Suppressor macrophage treated with lipopolysaccharide for 1 hour (primary cell): ENCODE measurements around the gene BOLL.
A peak's percentile ranks its signal among the peaks of the same experiment; 100 is the strongest.
"Not testable (repeated sequence)": the region's sequence is repeated elsewhere in the genome, so short reads cannot be mapped to it uniquely, and the experiment has no call there.

Source experiments
- DNase-seq, 3 donors: peaks; one replicate each; pipeline ENCODE4 v3.0.0-alpha.2; 2020 to 2022

The BOLL gene, protein sequence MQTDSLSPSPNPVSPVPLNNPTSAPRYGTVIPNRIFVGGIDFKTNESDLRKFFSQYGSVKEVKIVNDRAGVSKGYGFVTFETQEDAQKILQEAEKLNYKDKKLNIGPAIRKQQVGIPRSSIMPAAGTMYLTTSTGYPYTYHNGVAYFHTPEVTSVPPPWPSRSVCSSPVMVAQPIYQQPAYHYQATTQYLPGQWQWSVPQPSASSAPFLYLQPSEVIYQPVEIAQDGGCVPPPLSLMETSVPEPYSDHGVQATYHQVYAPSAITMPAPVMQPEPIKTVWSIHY

DNA sequence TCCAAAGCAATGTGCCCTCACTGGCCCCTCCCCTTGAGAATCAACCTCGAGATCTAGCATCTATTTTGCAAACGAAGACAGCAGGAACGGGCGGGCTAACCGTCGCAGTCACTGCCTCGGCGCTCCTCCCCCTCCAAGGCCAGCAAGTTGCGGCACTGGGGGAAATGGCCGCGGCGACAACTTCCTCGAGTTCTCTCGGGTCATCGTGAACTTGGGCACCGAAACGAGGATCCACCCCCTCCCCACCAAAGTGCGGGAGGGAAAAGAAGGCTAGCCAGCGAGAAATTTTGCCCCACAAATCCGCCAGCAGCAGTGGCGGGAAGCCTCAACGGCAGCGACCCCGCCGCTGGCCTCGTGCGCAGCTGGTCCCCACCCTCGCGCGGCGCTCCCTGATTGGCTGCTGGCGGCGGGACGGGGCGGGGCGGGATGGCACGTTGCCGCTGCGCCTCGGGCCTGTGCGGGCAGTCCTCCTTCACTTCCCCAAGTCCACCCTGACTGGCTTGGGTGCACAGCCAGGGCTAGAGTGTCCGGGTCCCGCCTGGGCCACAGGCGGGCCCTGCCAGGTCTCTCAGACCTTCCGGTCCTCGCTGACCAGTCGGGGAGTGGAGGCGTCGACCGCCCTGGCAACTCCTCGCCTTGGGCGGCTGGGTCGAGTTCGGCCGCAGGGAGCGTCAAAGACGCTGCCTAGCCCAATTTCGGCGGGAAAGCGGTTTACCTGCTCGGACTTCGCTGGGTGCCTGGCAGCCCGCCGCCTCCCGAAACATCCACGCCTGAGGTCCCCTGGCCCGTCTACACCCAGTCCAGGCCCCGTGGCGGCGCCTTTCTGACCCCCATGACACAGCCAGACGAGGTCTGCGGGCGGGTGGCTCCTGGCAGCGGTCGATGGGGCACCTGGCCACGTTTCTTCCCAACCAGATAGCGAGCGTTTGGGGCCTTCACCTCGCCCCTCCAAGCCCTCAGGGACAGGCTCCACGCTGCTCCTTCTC is at the start of gene BOLL:
TSS of gene BOLL (minus strand) at position 364 of the 986 bp plus-strand sequence. CDS start 3,469 bp downstream, outside the sequence.
- no peak for DNase-seq

DNA sequence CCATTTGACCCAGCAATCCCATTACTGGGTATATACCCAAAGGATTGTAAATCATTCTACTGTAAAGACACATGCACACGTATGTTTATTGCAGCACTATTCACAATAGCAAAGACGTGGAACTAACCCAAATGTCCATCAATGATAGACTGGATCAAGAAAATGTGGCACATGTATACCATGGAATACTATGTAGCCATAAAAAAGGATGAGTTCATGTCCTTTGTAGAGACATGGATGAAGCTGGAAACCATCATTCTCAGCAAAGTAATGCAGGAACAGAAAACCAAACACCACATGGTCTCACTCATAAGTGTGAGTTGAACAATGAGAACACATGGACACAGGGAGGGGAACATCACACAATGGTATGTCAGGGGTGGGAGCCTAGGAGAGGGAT is 49.7 kb upstream of the BOLL start:
- DNase-seq: not testable (repeated sequence)

DNA sequence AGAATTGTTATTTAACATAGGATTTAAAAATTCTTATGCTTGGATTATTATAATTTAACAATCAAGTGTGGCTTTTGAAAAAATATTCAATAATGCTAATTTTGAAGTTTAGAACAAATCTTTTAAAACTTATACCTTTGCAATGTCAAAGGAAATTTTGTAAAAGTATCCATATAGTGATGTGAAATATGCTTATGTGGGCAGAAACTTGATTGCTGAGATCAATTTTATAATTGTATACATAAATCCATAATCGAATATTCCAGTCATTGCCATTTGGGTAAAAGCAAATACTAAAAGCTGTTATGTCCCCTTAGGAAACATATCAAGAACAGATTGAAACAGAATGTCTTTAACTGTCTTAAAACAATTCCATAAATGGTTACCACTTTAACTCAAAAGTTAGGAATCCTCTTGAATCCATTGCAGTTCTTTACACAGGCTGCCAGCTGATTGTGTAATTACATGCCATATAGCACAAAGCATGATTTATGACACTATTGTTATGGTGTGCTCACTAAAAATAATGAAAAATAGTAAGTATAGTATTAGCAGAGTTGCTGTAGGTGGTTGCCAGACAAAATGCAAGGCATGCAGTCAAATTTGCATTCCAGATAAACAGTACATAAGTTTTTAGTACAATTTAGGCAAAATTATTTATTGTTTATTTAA is 43.5 kb upstream of the BOLL start:
- DNase-seq: peak in 1 of 3 donors; percentile 12

DNA sequence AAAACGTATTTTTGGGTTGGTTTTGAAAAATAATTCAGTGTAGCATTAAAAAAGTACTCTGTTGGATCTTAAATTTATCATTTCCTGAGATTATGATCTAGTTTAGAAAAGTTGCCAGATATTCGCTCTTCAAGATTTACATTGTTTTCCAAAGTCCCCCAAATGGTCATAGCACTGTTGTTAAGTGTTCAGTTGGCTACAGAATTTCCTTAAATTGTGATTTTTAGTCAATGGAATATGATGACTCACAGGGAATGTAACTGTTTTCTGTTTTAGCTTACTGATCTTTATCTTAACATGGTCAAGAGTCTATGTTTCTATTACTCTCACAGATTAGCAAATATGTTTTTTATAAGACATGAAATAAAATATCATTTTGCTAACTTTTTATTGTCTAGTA is 42.5 kb upstream of the BOLL start:
- no peak for DNase-seq

DNA sequence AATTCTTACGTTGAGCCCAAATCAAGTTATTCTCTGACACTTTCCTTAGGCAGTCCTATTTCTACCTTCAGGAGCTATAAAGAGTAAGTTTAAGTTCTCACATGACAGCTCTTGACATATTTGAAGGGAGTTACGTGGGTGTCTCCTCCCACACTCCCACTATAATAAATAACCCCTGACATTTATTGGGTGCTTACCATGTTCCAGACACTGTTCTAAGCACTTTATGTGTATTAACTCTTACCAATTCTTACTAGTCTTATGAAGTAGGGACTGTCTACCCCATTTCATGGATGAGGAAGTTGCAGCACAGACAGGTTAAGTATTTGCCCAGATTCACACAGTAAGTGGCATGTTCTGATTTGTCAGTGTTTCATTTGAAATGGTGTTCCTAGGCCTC is 37.2 kb upstream of the BOLL start:
- DNase-seq: no peak

DNA sequence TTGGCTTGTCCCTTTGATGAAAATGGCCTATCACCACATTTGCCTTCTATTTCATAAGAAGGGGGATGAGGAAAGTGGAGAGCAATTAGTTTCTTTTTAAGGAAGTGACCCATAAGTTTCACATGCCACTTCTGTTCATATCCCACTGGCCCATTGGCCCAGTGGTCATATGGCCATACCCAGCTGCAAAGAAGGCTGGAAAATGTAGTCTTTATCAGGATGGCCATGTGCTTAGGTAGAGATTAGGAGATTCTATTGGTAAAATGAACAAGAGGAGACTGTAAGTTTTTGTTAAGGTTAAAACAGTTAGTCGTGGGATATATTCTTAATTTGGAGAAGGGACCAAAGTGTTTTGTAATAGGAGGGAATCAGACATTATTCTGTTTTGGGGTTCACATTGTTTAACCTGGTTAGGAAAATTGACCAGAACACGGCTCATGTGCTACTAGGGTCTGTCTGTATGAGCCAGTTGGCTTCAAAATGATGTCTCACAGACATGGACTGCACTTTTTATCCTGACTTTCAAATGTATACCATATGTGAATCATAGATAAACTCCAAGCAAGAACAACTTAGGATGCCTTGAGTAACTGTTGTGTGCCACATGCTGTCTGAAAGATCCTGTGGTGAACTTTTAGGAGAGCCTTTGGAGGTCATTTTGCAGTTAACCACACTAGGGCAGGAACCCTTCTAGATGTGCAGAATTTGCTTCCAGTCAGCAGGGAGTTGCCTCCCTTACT is 36.6 kb upstream of the BOLL start:
- DNase-seq: peak; percentile 25 to 45 (median 36)

DNA sequence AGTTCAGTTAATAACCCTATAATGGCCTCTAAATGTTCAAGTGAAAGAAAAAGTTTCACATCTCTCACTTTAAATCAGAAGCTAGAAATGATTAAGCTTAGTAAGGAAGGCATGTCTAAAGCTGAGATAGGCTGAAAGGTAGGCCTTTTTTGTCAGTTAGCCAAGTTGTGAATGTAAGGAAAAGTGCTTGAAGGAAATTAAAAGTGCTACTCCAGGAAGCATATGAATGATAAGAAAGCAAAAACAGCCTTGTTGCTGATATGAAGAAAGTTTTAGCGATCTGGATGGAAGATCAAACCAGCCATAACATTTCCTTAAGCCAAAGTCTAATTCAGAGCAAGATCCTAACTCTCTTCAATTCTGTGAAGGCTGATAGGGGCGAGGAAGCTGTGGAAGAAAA is 29.4 kb upstream of the BOLL start:
- DNase-seq: no peak

DNA sequence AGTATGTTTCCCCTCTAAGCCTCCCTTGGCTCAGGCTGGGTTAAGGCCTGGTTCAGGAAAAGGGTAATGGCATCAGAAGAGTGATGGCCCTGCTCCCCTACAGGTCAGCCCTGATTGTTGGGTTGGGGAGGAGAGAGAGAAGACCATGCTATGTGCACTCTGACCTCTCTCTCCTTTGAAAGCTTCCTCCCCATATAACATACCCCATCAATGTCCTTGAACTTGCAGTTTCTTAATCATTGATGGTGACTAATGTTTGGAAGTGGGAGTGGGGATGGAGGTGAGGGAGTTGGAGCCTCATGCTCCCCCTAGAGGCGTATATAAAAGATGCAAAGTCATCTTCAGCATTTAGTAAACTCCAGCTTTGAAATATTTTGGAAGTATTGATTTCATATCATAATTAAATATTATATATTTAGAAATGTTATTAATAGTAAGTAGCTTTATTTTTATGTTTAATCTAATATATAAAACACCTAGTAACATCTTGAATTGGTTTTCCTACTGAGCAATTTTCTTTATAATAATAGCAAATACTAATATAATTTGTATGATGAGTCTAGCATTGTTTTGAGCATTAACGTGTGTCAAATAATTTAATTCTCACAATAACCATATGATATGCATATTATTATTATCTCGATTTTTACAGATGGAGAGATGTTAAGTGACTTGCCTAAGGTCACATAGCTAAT is 28.1 kb upstream of the BOLL start:
- peak; percentile 74 to 85 (median 84) for DNase-seq

DNA sequence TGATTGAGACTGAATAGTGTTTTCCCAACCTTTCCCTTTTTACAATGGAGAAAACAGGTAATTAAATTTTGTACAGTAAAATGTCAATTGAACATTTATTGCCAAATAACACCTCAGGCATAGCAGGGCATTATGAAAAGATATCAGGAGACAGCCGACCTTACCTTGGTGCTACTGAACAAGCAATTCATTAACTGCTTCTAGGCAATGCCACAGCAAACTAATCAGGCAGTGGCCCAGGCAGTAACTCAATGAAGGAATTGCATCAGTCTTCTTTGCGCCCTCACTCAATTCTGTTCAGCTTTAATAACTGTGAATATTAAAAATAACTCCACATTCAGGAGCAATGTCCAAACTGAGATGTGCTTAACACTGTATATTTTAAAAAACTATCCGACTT is 25.4 kb upstream of the BOLL start:
- DNase-seq: no peak

DNA sequence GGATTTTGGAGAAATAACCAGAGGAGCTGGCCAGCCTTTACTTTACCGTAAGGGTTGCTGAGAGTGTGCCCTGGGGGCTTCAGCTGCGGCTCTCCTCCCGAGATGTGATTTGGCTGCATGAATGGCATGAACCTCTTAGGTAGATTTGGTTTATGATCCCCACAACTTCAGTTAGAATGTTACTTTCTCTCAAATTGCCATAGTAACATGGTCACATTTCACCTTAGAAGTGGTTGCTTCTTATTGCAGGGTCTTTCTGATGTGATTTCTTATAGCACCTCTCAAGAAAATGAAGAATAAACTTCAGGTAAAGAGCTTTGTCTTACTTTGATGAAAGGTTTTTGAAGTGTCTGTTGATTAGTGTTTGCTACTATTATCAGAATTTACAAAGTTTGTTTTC is 24.9 kb upstream of the BOLL start:
- no peak for DNase-seq

DNA sequence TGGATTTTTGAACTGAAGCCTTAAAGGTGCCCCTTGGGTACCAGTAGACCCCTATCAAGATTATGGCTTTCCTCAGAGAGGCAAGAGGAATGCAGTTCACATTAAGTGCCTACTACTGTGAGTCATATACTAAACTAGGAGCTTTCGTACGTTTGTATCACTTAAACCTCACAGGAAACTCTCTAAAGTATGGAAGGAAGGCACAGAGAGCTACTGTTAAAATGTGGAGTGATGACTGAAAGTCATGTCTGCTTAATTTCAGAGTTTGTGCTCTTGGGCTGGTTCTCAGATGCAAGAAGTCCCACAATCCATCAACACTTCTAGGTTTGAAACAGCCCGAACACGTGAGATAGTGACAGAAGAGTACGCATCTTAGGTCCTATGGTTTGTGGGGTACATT is 23.9 kb upstream of the BOLL start:
- DNase-seq: no peak

DNA sequence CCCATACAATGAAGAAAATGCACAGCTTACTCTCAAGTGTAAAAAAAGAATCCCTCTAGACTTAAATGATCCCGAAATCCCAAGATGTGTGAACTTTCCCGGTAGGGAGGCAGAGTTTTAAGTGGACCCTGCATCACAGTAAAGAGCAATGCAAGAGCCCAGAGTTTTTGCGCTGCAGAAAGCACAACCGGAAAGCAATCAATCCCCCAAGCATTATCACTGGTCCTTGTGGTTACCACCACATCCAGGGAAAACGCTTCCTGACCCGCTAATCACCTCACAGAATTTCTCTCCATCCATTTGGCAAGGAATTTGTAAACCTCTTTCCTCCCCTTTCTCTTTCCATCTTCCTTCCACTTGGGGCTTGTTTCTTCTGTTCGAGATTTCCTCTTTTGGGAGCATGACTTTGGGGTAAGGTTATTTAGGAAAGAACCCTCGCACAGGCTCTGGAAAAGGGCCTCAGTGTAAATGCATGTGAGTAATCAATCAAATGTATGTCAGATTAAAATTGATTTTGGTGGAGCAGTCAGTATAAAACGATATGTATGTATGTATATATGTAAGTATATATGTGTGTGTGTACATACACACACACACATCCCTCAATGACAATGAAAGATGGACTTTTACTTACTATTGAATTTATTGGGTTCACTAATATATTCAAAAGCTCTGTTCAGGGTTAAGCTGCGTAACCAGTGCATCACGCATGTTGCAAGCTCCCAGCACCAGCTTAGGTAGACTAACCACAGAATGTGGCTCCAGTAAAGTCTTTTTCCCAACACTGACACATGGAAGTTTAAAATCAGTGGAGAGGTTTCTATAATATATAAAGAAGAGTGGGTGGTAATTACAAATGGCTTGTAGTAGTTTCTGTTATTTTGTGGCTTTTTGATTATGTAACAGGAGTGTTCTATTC is 20.9 kb upstream of the BOLL start:
- DNase-seq: peak in 2 of 3 donors; percentile 24 to 29

DNA sequence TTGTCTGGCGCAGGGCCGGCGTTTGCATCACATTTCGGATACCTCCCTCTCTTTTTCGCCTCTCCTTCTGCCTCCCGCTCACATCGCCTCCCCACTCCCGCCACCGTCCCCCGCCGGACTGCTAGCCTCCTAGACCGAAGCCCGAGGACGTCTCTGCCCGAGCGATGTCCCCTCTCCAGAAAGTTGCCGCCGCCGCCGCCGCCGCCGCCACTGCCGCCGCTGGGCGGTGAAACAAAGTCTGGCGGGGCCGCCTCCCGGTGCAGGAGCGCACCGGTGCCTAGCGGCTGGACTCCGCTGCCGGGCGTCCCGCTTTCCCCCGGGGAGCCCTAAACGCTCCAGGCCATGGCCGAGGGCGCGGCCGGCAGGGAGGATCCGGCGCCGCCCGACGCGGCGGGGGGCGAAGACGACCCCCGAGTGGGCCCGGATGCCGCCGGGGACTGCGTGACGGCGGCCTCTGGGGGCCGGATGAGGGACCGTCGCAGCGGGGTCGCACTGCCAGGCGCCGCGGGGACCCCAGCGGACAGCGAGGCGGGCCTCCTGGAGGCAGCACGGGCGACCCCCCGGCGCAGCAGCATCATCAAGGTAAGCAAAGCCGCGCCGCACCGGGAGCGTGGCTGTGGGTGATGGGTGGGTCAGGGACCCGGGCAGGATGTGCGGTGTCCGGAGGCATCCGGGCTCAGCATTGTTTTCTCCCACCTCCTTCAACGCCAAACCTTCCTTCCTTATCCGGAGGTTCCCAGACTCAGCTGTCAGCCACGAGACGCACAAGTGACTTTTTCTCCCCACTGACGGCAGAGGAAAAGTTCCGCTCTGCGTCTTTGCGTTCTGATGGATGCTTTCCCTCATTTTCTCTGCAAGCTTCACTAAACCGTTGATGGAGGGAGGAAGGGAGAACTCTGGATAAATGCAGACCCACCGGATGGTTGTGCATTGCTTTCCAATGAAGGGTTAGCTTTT is 19.9 kb upstream of the BOLL start:
- DNase-seq: peak; percentile 41 to 62 (median 53)

DNA sequence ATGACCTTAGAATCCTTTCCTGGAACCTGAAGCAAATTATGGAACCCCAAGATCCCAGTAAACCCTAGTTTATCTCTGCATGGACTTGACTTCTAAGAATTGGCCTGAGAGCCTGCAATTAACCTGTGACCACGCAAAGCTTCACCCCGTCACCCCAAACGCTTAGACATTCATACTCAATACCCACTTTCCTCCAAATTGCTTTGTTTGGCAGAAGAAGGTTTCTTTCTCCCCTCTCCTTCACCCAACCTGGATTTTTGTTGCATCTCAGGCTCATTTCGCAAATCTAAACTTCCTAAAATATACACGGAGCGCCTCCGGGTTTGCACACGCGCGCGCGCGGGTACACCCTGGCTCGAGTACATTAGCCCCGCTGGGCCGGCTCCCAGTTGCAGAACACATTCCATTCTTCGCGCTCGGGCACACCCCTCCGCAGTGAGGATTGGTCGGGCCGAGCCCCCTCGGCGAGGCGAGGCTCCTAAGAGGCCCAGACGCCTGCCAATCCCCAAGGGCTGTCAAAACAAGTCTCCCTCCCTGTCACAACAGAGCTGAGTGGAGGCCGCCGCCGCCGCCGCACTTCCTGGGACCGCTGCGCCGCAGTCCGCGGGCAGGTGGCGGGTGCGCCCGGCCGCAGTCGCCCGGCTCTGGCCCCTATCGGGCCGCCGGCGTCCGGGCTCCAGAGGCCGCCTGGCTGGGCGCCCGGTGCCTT is 19.1 kb upstream of the BOLL start, which contains the start of gene PLCL1:
TSS of gene PLCL1 (plus strand) at position 545 of the 709 bp plus-strand sequence.
- DNase-seq: peak; percentile 94 to 96 (median 95)

DNA sequence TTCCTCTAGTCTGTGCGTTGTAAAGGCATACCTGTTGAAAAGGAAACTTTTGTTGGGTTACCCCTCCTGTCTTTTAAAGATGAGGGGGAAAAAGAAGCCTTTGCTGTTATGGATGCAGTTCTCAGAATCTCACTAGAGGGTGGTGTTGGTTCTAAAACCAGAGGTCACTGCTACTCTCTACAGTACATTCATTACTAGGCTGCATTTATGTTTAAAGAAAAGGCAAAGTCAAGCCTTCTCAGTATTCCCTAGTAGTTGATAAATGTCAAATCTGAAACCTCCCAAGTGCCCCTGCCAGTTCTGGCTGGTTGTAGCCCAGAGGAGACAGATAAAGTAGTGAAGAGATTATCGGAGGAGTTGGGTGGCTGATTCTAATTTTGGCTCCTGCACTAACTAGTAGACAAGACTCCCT is 17.9 kb upstream of the BOLL start:
- peak; percentile 66 to 81 (median 80) for DNase-seq

DNA sequence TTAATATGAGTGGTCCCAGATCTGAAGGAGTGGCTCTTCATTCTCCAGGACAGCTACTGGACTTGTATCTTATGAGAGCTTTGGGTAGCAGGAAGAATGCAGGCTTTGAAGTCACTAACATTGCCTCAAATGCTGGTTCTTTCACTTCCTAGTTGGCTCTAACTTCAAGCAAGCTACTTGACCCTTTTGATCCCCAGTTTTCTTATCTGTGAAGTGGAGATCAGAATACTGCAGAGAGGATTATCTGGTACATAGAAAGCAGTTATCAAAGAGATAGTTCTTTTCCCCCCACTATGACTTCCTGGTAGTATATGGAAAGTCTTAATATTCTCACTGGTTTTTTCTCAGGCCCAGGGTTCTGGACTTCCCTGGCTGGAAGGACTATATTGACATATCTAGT is 15.9 kb upstream of the BOLL start:
- DNase-seq: no peak

DNA sequence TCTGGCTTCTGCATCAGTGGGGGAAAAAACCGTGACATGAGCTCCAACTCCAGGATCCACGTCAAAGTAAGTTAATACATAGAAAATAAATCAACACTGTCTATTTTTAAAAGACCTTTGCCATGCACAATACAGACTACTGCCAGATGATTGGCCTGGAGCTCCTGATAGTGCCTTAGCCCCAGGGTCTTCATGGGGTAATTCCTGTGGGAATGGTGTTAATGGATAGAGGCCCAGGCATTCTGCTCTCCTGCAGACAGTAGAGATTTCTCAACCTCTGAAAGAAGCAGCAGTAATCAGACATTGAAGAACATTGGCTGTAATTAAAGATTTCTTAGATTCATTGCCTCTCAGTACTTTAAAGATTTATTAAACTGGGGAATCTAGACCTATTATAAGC is 15.0 kb upstream of the BOLL start:
- DNase-seq: no peak

DNA sequence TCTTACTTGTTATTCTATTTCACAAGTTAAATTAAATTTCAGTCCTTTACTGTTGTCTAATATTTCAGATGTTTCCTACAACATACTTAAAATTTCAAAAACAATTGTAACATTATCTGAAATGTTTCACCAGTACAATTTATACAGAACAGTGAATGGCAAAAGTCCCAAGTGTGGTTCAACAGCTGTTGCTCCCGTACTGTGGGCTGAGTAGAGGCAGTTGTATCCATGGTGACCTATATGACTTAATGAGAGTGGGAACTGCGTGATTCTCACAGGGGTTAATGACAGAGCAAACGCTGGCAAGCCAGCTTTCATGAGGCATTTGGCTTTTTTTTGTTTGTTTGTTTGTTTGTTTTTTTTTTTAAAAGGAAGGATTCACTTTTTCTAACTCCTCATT is 13.9 kb upstream of the BOLL start:
- DNase-seq: no peak

DNA sequence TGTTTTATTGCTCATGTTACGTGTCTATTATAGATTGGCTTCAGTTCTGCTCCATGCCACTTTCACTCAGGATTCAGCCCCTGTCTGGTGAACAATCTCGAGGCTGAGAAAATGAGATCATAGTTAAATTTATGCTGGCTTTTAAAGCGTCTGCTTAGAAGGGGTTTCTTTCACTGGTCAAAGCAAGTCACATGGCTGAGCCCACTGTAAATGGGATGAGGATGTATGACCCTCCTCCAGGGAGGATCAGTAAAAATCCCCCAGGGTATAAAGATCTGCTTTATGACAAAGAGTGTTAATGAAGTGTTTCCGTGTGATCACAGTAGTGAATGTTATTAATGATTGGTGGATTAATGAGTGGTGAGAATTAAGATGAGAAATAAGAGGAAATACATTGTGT is 13.1 kb upstream of the BOLL start:
- no peak for DNase-seq
